ENCODE results near the gene ZFP3.
"Not testable (repeated sequence)": the region's sequence is repeated elsewhere in the genome, so short reads cannot be mapped to it uniquely, and the experiment has no call there.

ZFP3 gene

DNA sequence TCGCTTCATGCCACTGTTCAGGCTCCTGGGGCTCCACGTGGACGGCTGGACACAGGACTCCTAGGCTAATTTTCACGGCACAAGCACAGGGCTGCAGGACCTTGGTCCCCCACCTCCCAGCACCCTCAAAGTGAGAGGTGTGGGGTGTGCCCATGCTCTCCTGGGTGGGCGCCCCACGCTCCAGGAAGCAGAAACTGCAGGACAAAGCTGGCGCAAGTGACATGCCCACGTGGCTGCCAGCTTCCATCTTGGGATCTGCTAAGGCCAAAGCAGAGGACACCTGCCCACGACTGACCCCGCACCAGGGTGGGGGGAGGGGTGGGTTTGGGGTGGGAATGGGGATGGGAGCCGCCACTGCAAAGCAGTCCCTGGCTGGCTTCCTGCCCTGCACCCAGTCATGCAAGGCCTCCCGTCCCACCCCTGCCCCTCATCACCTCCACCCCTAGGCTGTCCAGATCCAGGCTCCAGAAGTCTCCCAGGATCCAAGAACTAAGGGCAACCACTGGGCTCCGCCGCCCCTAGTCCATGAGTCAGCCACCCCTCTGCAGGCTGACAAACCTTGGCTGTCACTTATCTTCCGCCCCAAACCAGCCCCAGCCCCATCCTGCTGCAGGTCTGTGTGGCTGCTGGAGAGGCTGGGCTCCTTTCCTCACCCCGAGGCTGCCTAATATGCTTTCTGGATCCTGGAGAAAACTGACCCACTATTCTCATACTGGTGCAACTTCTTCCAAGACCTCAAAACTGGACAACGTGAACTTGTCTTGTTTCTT lies 48.6 kb downstream of the ZFP3 start:
- DNase-seq = no peak

DNA sequence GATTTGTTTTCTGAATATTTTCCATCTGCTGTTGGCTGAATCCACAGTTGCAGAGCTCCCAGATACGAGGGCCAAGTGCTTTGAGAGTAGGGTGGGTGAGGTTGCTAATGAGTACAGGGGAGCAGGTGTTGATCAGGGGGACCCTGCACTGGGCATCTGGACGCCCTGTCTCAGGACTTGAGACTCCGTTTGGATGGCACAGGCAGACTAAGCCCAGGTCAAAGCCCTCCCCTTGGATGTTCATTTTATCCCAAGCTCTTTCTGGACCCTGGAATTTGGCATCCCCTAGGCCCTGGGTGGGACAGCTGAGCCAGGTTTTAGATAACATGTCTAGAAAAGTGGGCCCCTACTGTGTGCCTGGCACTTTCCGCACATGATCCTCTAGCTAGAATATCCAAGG lies 49.6 kb downstream of the ZFP3 start:
- no peak for DNase-seq

- DNase-seq = not testable (repeated sequence)
Measured at GRCh38 chr17:5128387-5128786, 50.1 kb downstream of the ZFP3 start.

DNA sequence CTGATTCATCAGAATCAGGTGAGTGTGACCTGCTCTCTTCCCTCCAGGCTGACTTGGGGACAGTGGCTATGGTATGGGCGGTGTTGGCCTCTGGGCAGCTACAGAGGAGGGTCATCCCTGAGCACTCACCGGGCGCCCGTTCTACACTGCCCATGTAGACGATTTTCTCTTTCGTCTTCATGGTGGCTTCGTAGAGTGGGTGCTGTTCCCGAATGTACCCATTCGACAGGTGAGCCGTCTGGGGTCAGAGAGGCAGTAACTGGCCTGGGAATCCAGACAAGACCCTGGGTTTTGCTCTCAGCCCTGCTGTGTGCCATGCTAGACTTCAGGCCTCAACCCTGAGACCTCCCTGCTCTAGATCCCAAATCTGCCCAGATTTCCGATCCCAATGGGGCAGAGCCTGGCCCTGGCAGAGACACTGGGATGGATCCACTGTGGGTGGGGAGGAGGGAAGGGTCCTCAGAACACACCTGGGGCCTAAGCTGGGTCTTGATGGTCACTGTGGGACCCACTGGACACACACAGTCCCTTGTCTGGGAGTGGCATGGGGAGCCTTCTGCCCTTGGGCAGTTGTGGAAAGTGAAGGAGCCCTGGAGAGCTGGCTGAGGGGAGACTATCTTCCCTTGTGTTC lies 50.8 kb downstream of the ZFP3 start:
- DNase-seq = no peak

DNA sequence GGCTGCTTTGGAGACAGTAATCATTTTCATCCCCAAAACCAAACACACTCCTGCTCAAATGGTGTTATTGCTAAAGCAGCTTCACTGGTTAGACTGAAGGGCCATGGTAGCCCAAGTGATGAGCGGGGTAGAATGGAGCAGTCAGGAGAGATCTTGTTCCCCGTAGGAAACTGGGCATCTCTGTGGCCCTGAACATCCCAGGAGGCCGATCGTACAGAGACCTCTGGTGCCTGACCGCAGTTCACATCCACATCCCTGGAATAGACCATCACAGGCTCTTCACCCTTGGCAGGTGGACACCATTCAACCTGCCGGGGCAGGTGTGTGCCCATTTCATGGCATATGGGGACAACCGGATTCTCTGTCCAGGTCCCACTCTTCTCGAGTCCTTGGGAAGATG lies 51.5 kb downstream of the ZFP3 start:
- not testable (repeated sequence) for DNase-seq

DNA sequence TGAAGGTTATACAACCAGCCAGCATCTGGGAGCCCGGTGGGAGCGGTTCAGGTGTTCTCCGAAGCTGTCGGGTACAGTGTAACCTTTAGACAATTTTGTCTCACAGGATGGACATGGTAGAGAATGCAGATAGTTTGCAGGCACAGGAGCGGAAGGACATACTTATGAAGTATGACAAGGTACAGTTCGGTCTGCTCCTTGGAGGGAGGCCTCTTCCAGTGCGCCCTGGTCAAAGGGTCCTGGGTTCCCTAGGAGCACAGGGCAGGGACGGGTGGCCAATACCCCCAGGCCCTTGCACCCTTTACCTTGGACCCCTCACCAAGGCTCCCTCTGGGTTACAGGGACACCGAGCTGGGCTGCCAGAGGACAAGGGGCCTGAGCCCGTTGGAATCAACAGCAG lies 52.0 kb downstream of the ZFP3 start:
- not testable (repeated sequence) for DNase-seq

DNA sequence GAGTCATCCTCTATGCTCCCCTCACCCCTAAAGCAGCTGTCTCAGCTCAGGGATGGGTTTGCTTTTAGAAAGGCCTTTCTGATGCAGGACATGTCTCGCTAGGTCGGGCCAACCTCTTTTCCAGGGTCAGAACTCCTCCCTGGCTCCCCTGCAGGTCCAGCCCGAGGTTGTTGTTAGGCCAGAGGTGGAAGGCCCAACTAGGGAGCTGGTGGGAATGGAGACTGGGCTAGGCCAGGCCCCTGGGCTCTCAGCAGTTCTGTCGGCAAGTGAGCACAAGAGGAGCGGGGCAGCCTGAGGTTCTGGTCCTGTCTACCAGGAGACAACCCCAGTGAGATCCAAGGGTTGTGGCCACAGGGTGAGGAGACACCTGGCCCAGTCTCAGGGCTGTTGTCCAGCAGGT lies 52.4 kb downstream of the ZFP3 start:
- not testable (repeated sequence) for DNase-seq

DNA sequence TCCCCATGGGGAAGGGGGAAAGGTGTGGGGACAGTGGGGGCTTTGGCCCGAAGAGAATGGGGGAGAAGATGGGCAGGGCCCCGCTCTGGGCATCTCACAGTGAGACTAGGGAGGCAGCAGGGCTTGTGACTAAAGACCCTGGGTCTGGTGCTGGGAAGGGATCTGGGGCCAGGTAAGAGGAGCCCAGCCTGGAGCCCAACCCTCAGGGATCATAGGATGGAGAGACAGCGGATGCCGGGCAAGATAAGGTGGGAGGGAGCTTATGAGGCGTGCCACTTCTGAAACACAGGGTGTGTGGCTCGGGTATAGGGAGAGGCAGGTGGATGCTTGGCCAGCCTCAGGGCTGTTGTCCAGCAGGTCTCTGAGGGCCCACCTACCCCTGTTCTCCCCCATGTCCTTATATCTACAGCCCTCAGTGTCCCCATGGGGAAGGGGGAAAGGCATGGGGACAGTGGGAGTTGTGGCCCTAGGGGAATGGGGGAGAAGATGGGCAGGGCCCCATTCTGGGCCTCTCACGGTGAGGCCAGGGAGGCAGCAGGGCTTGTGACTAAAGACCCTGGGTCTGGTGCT lies 53.0 kb downstream of the ZFP3 start:
- DNase-seq = no peak

- DNase-seq = not testable (repeated sequence)
Measured at GRCh38 chr17:5131799-5132502, 53.7 kb downstream of the ZFP3 start.

GRCh38 chr17:5132503-5133225 lies 54.4 kb downstream of the ZFP3 start:
- DNase-seq = not testable (repeated sequence)

GRCh38 chr17:5133311-5133710 lies 55.0 kb downstream of the ZFP3 start:
- DNase-seq = no peak

- DNase-seq = not testable (repeated sequence)
Measured at GRCh38 chr17:5133961-5134360, 55.7 kb downstream of the ZFP3 start.

DNA sequence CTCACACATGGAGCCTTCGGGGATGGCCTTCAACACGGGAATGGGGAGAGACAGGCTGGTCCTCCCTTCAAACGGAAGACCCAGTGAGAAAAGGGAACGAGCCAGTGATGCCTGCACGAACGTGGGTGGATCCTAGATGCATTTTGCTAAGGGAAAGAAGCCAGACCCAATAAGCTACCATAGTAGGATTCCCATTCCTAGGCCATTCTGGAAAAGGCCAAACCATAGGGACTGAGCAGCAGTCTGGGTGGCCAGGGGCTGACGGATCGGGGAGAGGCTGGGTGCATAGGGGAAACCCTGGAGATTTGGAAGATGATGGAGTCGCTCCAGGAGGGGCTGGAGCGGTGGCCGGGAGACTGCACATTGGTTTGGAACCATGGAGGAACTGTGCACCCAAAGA lies 56.3 kb downstream of the ZFP3 start:
- DNase-seq = not testable (repeated sequence)

- not testable (repeated sequence) for DNase-seq
Measured at GRCh38 chr17:5135131-5135712, 57.0 kb downstream of the ZFP3 start.

- no peak for DNase-seq
Measured at GRCh38 chr17:5135726-5136579, 57.7 kb downstream of the ZFP3 start.

GRCh38 chr17:5136580-5137412 lies 58.5 kb downstream of the ZFP3 start:
- DNase-seq = not testable (repeated sequence)

GRCh38 chr17:5137511-5138197 lies 59.4 kb downstream of the ZFP3 start:
- not testable (repeated sequence) for DNase-seq

DNA sequence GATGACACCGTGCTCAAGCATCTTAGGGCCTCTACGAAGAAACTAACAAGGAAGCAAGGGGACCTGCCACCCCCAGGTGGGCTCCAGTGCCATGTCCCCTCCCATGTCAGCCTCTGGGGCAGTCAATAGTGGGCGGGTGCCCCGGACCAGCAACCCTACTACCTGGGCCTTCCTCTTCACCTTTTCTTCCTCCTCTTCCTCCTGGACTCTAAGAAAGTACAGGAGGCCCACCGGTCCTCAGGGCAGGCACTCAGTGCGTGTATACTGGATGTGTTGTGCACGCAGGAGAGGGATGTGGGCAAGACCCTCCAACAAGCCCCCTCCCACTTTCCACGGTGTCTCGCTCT lies 59.9 kb downstream of the ZFP3 start:
- not testable (repeated sequence) for DNase-seq

GRCh38 chr17:5138616-5139457 lies 60.6 kb downstream of the ZFP3 start:
- no peak for DNase-seq

All from NCI-H187 treated with DMSO at 0.1 percent for 48 hours (cell line).